GM21723 (cell line): Measurements from ENCODE around the gene PRDM5.

Experiments
- ATAC-seq: cut with Tn5 transposase; IDR thresholded peaks from one replicate; pipeline ENCODE4 v1.9.1; 2021; ENCODE audit warnings: mild to moderate bottlenecking, moderate library complexity; ENCODE audit not compliant: unreplicated experiment

The PRDM5 gene

GRCh38 chr4:120915336-120915735 is 7.2 kb downstream of the PRDM5 start:
- no peak for ATAC-seq

GRCh38 chr4:120903419-120903818 is 19.1 kb downstream of the PRDM5 start:
- no peak for ATAC-seq

- ATAC-seq: no peak
These were observed 19.6 kb downstream of the PRDM5 start for GRCh38 chr4:120902925-120903324.

- ATAC-seq: no peak
These were observed 20.8 kb downstream of the PRDM5 start for GRCh38 chr4:120901731-120902130.

GRCh38 chr4:120897981-120898719 is 24.4 kb downstream of the PRDM5 start:
- ATAC-seq: no peak

- ATAC-seq: no peak
These were observed 27.0 kb downstream of the PRDM5 start for GRCh38 chr4:120895554-120895953.

- no peak for ATAC-seq
These were observed 29.2 kb downstream of the PRDM5 start for GRCh38 chr4:120893314-120893713.

GRCh38 chr4:120886191-120886590 is 36.3 kb downstream of the PRDM5 start:
- no peak for ATAC-seq

GRCh38 chr4:120881846-120882245 is 40.7 kb downstream of the PRDM5 start:
- ATAC-seq: no peak

GRCh38 chr4:120881351-120881750 is 41.2 kb downstream of the PRDM5 start:
- no peak for ATAC-seq

GRCh38 chr4:120877021-120877420 is 45.5 kb downstream of the PRDM5 start:
- ATAC-seq: no peak

GRCh38 chr4:120874792-120875774 is 47.4 kb downstream of the PRDM5 start:
- ATAC-seq: no peak

GRCh38 chr4:120873554-120873953 is 49.0 kb downstream of the PRDM5 start:
- ATAC-seq: no peak

- no peak for ATAC-seq
These were observed 51.4 kb downstream of the PRDM5 start for GRCh38 chr4:120871173-120871572.

- ATAC-seq: no peak
These were observed 52.2 kb downstream of the PRDM5 start for GRCh38 chr4:120870279-120870673.

GRCh38 chr4:120869613-120870278 is 52.8 kb downstream of the PRDM5 start:
- no peak for ATAC-seq

GRCh38 chr4:120867506-120867905 is 55.0 kb downstream of the PRDM5 start:
- no peak for ATAC-seq

GRCh38 chr4:120865985-120866384 is 56.5 kb downstream of the PRDM5 start:
- peak; percentile 50 for ATAC-seq

GRCh38 chr4:120864969-120865368 is 57.6 kb downstream of the PRDM5 start:
- ATAC-seq: no peak

- no peak for ATAC-seq
These were observed 60.1 kb downstream of the PRDM5 start for GRCh38 chr4:120862432-120862831.

- no peak for ATAC-seq
These were observed 60.7 kb downstream of the PRDM5 start for GRCh38 chr4:120861852-120862251.
